ENCODE data around the gene NEU1.

- TF ChIP-seq POLR2A (IDR thresholded peaks at IDR 0.05) (no peak), CTCF (IDR thresholded peaks at IDR 0.05) (no peak)
Measured at GRCh38 chr6:31903957-31904356, 41.3 kb upstream of the NEU1 start.
